RWPE1 (cell line): ENCODE data around the gene AHCYL2.
A peak's percentile ranks its signal among the peaks of the same experiment; 100 is the strongest.
"Not testable (repeated sequence)": the region's sequence is repeated elsewhere in the genome, so short reads cannot be mapped to it uniquely, and the experiment has no call there.

ENCODE experiments used
- CTCF ChIA-PET: fragments of 350-600 bp; sonication (Branson Sonifier 250); formaldehyde crosslinking; extraction: SDS; loops from one replicate; lab custom pipeline; 2021; lab: Yijun Ruan, JAX
- POLR2A ChIA-PET: fragments of 400-600 bp; formaldehyde crosslinking; extraction: SDS; loops from one replicate; lab custom pipeline; 2020; ENCODE audit warnings: antibody characterized with exemption; ENCODE audit not compliant: low non-redundant PET; lab: Yijun Ruan, JAX
- DNase-seq: peaks from one replicate; pipeline ENCODE4 v3.0.0; 2012; ENCODE audit warnings: low spot score
- H3K27ac ChIP-seq: fragments of 450-650 bp; 2 replicates; pipeline ENCODE4 v1.5.1; 2017
- CTCF ChIP-seq: fragments of 450-650 bp; conservative IDR thresholded peaks from 2 replicates; pipeline ENCODE4 v1.5.1; 2017; ENCODE audit warnings: low read depth, mild to moderate bottlenecking

The AHCYL2 gene

GRCh38 chr7:129367349-129367699 is 142.5 kb downstream of the AHCYL2 start:
- ChIA-PET CTCF (interaction anchor here (0.5 to 1.6 kb wide), 15 partner anchors 8 to 268 kb away, joined by 3 to 10 read pairs (median 3); no protein-coding TSS in a partner anchor), POLR2A (no interaction called here)
- DNase-seq, result no peak
- H3K27ac ChIP-seq, result no peak overlapping the region
- TF ChIP-seq CTCF, result no peak

- DNase-seq, result peak; percentile 59
- POLR2A ChIA-PET, result no interaction called here
- CTCF ChIA-PET, result interaction anchor here (0.5 to 1.6 kb wide), 18 partner anchors 8 to 267 kb away, joined by 3 to 10 read pairs (median 3); no protein-coding TSS in a partner anchor
- no peak overlapping the region for H3K27ac ChIP-seq
- TF ChIP-seq CTCF, result peak; percentile 95
Observed at GRCh38 chr7:129367700-129368388, 143.0 kb downstream of the AHCYL2 start.

- no peak for TF ChIP-seq CTCF
- no peak overlapping the region for H3K27ac ChIP-seq
- ChIA-PET CTCF (interaction anchor here (0.5 to 1.6 kb wide), 8 partner anchors 8 to 150 kb away, joined by 3 to 10 read pairs (median 4); no protein-coding TSS in a partner anchor), POLR2A (no interaction called here)
- DNase-seq, result no peak
Observed at GRCh38 chr7:129368389-129368986, 143.7 kb downstream of the AHCYL2 start.

GRCh38 chr7:129369447-129369846 is 144.6 kb downstream of the AHCYL2 start:
- DNase-seq, POLR2A ChIA-PET, H3K27ac ChIP-seq: not testable (repeated sequence)
- CTCF ChIA-PET, result interaction anchor here (0.6 kb wide), 1 partner anchor 278 kb away, joined by 3 read pairs; no protein-coding TSS in a partner anchor

GRCh38 chr7:129370812-129371211 is 146.0 kb downstream of the AHCYL2 start:
- H3K27ac ChIP-seq, result no peak overlapping the region
- no peak for TF ChIP-seq CTCF
- POLR2A ChIA-PET, result no interaction called here
- DNase-seq, result no peak
- CTCF ChIA-PET, result interaction anchor here (0.5 to 1.1 kb wide), 3 partner anchors 28 to 147 kb away, joined by 3 to 5 read pairs (median 3); no protein-coding TSS in a partner anchor

- CTCF ChIA-PET, result interaction anchor here (0.7 to 1.1 kb wide), 2 partner anchors 29 to 269 kb away, joined by 4 to 5 read pairs; no protein-coding TSS in a partner anchor
- POLR2A ChIA-PET, result no interaction called here
Observed at GRCh38 chr7:129371487-129371886, 146.7 kb downstream of the AHCYL2 start.

More at GRCh38 chr7:129371487-129371886, 146.7 kb downstream of the AHCYL2 start:
- TF ChIP-seq CTCF, result no peak
- no peak for DNase-seq
- no peak overlapping the region for H3K27ac ChIP-seq
